Activated CD4-positive, alpha-beta T cell treated with anti-CD3 and anti-CD28 coated beads, Interleukin-2, amount 50 U/mL, for 48 hours (primary cell): ENCODE results near the gene NDST1.

ENCODE experiments used
- DNase-seq, 2 experiments: peaks; one replicate each; pipeline ENCODE4 v3.0.0-alpha.2; 2020

The NDST1 gene

GRCh38 chr5:150489360-150490295, 18.3 kb upstream of the NDST1 start:
- no peak for DNase-seq

DNA sequence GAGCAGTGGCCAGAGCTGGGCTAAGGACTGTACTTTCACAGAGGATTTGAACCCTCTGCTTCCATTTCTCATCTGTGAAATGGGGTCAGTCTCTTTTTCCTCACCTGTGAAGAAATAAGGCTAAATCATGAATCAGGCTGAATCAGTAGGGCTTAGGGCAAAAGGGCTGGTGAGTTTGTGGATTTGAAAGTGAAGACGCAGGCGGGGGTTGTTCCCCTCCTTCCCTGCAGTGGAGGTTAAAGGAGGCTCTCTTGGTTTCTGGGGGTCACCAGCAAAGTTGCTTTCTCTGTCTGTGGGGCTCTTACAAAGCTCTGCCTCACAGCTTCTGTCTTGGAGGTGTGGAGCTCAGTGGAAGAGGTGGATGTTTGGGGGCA, 17.6 kb upstream of the NDST1 start:
- DNase-seq, result no peak

GRCh38 chr5:150490754-150491153, 17.2 kb upstream of the NDST1 start:
- no peak for DNase-seq

- no peak for DNase-seq
Measured at GRCh38 chr5:150491876-150492275, 16.1 kb upstream of the NDST1 start.

- DNase-seq, result no peak
Measured at GRCh38 chr5:150492621-150493020, 15.3 kb upstream of the NDST1 start.

GRCh38 chr5:150496098-150496497, 11.8 kb upstream of the NDST1 start:
- DNase-seq, result no peak

- no peak for DNase-seq
Measured at GRCh38 chr5:150496534-150496933, 11.4 kb upstream of the NDST1 start.

DNA sequence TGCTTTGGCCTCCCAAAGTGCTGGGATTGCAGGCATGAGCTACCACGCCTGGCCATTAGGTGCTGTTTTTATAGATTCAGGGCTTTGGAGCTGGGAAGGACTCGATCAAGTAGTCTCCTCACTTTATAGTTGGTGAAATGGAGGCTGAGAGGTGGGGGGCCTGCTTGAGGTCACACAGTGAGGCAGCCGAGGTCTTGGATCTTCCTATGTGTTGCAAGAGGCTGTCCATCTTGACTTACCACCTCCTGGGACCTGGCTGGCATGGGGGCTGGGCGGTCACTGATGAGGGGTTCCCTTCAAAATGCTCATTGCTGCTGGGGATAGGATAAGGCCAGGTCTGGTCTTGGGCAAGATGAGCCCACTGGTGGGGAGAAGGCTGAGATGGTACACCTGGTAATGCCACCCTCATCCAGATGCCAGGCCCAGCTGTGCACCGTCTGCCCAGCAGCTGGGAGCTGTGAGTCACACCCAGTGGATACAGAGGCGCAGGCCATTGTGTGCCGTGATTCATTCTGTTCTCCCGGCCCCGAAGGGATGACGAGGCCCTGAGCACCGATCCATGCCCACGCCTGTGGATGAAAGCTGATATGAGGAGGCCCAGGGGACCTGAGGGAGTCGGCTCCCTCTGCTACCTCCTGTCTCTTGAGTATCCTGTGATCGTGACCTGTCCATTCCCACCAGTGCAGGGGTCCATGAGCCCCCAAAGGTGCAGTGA, 10.5 kb upstream of the NDST1 start:
- DNase-seq, result no peak

DNA sequence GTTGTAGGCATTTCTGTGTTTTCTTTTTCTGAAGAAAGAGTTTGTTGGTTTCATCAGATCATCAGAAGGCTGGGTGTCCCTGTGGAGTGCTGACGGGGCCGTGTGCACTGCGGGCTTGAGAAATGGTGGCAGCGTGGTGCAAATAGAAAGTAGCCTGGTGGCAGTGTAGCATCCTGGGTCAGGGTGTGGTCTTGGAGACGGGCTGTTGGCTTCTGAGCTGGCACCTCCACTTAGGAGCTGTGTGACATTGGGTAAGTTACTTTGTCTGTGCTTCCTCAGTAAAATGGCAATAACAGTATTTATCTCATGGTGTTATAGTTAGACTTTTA, 10.0 kb upstream of the NDST1 start:
- no peak for DNase-seq

- DNase-seq, result no peak
Measured at GRCh38 chr5:150498501-150498900, 9.4 kb upstream of the NDST1 start.

- DNase-seq, result no peak
Measured at GRCh38 chr5:150498971-150499370, 9.0 kb upstream of the NDST1 start.

DNA sequence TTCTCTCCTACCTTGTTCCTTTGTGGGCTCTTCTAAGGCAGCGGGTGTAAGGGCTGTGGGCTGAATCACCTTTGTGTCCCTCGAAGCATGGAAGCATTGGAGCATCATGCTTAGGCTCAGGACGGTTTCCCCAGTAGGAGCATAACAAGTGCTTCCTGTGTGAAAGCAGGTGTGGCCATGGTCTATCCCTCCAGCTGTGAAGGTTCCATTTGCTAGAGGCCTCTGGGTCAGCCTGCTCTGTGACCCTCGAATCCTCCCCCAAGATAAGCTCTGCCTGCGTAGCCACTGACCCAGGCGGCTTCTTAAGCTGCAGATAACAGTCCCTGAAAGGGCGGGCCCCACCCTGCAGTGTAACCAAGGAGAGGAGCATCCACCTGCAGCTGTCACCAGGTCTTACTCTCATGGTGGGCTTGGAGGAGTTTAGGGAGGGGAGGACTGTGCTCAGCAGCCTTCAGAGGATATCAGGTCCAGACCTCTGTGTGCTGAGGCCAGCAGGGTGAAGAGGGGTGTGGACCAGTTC, 8.4 kb upstream of the NDST1 start:
- DNase-seq, result no peak

DNA sequence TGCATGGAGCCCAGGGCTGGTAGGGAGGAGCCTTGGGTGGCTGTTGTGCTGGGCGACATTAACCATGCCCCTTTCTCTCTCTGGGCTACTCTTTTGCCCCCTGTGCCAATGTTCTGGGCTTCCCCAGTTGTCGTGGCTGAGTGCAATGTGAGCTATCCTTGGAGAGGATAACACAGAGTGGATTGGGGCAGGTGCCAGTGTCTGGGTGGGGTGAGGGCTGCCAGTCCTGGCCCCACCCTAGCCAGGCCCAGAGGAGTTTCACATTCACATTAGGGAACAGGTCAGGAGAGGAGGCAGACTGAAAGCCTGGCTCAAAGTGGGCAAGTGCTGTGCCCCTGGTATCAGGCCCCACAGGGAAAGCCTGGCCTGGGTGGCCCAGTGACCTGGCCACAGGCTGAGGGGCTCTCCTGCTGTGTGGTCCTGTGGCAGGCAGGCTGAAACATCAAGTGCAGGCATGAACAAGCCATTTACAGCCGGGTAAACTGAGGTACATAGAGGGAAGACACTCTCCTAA, 7.5 kb upstream of the NDST1 start:
- no peak for DNase-seq

GRCh38 chr5:150500905-150501304, 7.0 kb upstream of the NDST1 start:
- DNase-seq, result no peak

DNA sequence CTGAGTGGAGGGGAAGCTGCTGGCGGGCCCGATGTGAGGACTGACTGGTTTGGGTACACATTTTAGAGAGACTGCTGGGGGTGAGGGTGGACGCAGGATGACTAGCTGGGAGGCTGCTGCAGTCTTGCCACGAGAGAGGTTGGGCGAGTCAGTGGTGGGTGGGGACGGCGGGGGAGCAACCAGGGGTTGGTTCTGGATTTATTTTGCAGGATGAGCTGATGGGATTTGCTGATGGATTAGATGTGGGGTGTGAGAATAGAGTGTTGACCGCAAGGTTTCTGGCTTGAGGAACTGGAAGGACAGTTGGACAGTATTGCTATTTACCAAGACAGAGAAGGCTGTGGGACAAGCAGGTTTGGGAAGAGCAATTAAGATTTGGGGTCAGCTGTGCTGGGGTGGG, 5.8 kb upstream of the NDST1 start:
- DNase-seq, result no peak

DNA sequence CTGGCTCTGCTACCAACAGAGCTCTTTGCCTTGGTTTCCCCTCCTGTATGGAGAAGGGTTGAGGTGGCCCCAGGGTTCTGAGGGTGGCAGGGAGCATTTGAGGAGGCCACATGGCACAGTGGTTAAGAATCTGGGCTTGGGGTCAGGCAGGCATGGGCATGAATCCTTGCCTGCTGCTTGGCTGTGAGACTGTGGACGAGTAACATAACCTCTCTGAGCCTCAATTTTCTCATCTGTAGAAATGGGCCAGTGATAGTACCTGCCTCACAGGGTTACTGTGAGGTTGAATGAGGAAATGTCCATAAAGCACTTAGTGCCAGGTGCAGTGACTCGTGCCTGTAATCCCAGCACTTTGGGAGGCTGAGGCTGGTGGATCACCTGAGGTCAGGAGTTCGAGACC, 5.1 kb upstream of the NDST1 start:
- no peak for DNase-seq

DNA sequence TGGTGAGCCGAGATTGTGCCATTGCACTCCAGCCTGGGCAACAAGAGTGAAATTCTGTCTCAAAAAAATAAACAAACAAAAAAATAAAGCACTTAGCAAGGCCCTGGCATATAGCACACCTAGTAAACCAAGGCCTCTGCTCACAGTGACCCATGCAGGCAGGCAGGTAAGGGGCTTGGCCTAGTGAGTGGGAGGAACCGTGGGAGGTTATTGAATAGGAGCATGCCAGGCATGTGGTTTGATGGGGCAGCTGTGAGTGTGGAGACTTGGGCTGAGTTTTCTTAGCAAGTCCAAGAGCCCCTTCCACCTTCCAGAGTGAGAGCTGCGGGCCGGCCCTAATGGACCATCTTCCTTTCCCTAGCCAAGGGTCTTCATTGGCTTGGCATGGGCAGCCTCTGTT, 4.5 kb upstream of the NDST1 start:
- DNase-seq, result no peak

GRCh38 chr5:150503977-150504620, 3.8 kb upstream of the NDST1 start:
- DNase-seq, result no peak

DNA sequence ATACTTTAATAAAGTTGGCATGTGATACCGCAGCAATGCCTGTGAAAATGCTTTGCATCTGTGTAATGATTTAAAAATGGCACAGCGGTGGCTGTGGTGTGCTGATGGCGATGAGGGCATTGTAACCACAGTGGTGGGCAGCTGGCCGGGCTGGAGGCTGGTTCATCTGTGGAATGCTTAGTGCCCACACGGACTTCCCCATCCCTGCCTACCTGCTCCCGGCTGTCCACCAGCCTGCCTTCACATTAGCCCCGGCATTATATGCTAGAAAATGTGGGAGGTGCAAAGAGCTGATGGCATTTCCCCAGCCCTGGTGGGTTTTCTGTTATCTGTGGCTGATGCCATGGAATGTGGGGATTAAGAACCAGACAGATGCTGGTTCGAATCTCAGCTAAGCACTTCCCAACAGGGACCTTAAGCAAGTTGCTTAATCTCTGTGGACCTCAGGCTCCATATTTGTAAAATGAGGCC, 2.9 kb upstream of the NDST1 start:
- no peak for DNase-seq

- no peak for DNase-seq
Measured at GRCh38 chr5:150505816-150506215, 2.1 kb upstream of the NDST1 start.

DNA sequence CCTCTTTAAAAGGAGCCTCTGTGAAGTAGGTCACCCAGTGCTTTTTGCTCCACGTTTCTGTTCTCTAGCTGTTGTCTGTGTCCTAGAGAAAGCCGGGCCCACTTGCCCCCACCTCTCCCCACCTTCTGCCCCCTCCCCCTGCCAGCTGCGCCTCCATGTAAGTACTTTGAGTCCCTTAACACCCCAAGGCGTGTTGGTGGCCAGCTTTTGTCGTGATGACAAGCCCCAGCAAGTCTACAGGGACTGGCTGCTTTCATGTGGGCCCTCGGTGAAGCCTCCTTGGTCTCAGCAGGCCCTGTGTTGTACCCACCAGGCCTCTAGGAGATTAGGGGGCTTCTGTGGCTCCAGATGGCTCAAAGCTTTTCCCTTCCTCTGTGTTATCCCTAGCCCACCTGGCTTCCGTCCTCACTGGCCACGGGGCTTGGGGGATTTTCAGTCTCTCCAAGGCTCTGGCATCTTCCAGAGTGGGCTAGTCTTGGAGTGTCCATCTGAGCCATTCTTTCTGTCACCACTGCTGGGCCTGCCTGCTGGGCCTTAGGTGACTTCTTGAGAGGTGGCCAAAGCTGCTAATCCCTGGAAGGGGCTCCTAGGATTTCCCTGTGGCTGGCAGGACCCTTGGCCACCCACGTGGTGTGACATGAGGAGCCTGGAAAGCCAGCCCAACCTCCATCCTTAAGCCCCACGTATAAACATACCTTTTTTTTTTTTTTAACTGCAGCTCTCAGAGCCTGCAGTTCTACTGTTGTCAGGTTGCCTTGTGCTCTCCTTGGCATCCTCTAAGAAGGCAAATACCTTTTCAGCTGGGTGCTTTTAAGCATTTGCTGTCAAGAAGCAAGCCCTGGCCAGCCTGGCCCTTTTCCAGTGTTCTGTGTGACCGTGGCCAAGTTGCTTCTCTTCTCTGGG, 1.1 kb upstream of the NDST1 start:
- no peak for DNase-seq

DNA sequence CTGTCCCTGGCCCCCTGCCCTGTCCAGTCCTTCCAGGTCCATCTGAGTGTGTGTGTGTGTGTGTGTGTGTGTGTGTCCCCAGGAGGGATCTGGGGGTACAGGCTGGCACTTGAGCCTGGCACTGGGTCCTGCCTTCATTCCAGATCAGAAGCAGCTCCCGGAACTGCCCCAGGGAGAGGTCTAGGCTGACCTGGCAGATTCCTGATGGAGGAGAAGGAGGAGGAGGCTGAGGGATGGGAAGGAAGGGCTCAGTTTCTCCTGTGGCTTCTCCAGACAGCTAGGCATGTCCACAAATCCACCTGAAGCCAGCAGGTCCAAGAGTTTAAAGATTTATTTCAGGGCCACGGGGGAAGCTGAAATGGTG, 328 bp downstream of the NDST1 start:
- DNase-seq, result no peak
